ENCODE measurements around the gene ATG9B.
"Not testable (repeated sequence)": the region's sequence is repeated elsewhere in the genome, so short reads cannot be mapped to it uniquely, and the experiment has no call there.

ATG9B gene

GRCh38 chr7:151035902-151036301 lies 11.6 kb upstream of the ATG9B start:
- no peak for DNase-seq

- DNase-seq, result no peak
Observed at GRCh38 chr7:151035026-151035717, 10.9 kb upstream of the ATG9B start.

GRCh38 chr7:151034312-151035025 lies 10.2 kb upstream of the ATG9B start:
- no peak for DNase-seq

- no peak for DNase-seq
Observed at GRCh38 chr7:151033864-151034249, 9.6 kb upstream of the ATG9B start.

GRCh38 chr7:151032936-151033863 lies 8.9 kb upstream of the ATG9B start:
- DNase-seq, result no peak

- no peak for DNase-seq
Observed at GRCh38 chr7:151031011-151031410, 6.7 kb upstream of the ATG9B start.

GRCh38 chr7:151028948-151029501 lies 4.7 kb upstream of the ATG9B start:
- no peak for DNase-seq

- DNase-seq, result peak; percentile 95
Observed at GRCh38 chr7:151028131-151028947, 4.0 kb upstream of the ATG9B start, which contains the start of gene ABCB8. Gene ABCB8 (plus strand): TSS chr7:151028450. CDS start chr7:151028516, 66 bp downstream.

GRCh38 chr7:151027728-151028130 lies 3.4 kb upstream of the ATG9B start:
- not testable (repeated sequence) for DNase-seq

GRCh38 chr7:151026771-151027727 lies 2.8 kb upstream of the ATG9B start:
- not testable (repeated sequence) for DNase-seq

GRCh38 chr7:151025924-151026671 lies 1.8 kb upstream of the ATG9B start:
- DNase-seq, result no peak

GRCh38 chr7:151023232-151023631 lies 1.1 kb downstream of the ATG9B start:
- no peak for DNase-seq

GRCh38 chr7:151020231-151020630 lies 4.1 kb downstream of the ATG9B start:
- DNase-seq, result no peak

GRCh38 chr7:151019130-151019447 lies 5.2 kb downstream of the ATG9B start:
- no peak for DNase-seq

GRCh38 chr7:151018421-151019129 lies 5.7 kb downstream of the ATG9B start:
- no peak for DNase-seq

GRCh38 chr7:151017953-151018420 lies 6.3 kb downstream of the ATG9B start:
- DNase-seq, result peak; percentile 48

GRCh38 chr7:151017370-151017952 lies 6.8 kb downstream of the ATG9B start:
- no peak for DNase-seq

- DNase-seq, result no peak
Observed at GRCh38 chr7:151016942-151017341, 7.4 kb downstream of the ATG9B start.

- DNase-seq, result no peak
Observed at GRCh38 chr7:151016505-151016904, 7.8 kb downstream of the ATG9B start.
